GM12878 (cell line): ENCODE data around the gene SLC25A41.

Experiments used
- CTCF ChIP-seq, 3 experiments: IDR thresholded peaks in 2 of 3; conservative IDR thresholded peaks in 1 of 3; 2 replicates each; pipeline ENCODE4 v1.5.1; 2011; ENCODE audit warnings: low read depth in 3 of 3, low read length in 3 of 3, mild to moderate bottlenecking in 3 of 3, control low read depth in 2 of 3, moderate library complexity in 2 of 3, inconsistent platforms in 1 of 3, mixed read lengths in 1 of 3; ENCODE audit not compliant: control insufficient read depth in 2 of 3, insufficient read depth in 1 of 3; ENCODE audit errors: extremely low read depth in 1 of 3
- HDGF ChIP-seq: fragments of 450-650 bp; IDR thresholded peaks from 2 replicates; pipeline ENCODE4 v1.6.1; 2016; ENCODE audit warnings: antibody characterized with exemption
- POLR2AphosphoS5 ChIP-seq: IDR thresholded peaks from 2 replicates; pipeline ENCODE4 v1.6.1; 2011; ENCODE audit warnings: mild to moderate bottlenecking, low read length, inconsistent platforms
- STAT1 ChIP-seq: fragments of 450-650 bp; conservative IDR thresholded peaks from 2 replicates; pipeline ENCODE4 v1.6.1; 2014; ENCODE audit warnings: antibody characterized with exemption, mild to moderate bottlenecking

DNA sequence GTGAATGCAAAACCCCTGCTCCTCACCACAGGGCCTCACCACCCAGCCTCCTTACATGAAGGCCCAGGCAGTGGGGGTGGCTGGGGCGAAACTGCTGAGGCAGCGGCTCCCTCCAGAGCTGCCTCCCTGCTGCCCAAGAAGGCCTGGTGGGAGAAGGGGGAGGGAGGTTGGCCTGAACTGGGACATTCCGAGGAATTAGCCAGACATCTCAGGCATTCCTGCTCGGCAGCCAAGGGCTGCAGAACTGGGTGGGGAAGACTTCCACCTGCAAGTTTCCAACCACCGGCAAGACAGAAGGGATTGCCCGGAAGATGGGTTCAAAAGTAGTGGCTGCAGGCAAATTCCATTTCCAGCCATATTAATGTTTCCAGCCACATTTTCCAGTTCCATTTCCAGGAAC, 55.5 kb downstream of the SLC25A41 start:
- TF ChIP-seq POLR2AphosphoS5 = no peak
- no peak for TF ChIP-seq HDGF
- no peak for TF ChIP-seq CTCF (IDR thresholded peaks at IDR 0.05 in 2 of 3, conservative IDR thresholded peaks at IDR 0.05 in 1 of 3; ENCODE audit: control insufficient read depth in 2 of 3, extremely low read depth in 1 of 3, insufficient read depth in 1 of 3, low read depth in 3 of 3, low read length in 3 of 3)
- no peak for TF ChIP-seq STAT1
